SK-MEL-5 (cell line): ENCODE measurements around the gene CCNT2. TPM values are rescaled to one million over a fixed set of nuclear protein-coding genes. Genes with fewer than 3 reads are reported as not detected.
A peak's percentile ranks its signal among the peaks of the same experiment; 100 is the strongest.
"Not testable (repeated sequence)": the region's sequence is repeated elsewhere in the genome, so short reads cannot be mapped to it uniquely, and the experiment has no call there.

Experiments
- DNase-seq: peaks from one replicate; pipeline ENCODE4 v3.0.0-alpha.2; 2016; ENCODE audit warnings: low read depth, low spot score
- in situ Hi-C: cut with HindIII; loops from 2 replicates; pipeline ENCODE4 v1.10.0; 2016; ENCODE audit warnings: low sequenced_read_pairs, high pct_unique_total_duplicates, low pct_unique_long_range_greater_than_20kb
- polyA plus RNA-seq, 2 experiments: library from polyadenylated mRNA; depleted of rRNA; stranded (reverse); fragments of >200 nt; gene quantifications; 2 replicates each; pipeline ENCODE4 v1.2.3, GENCODE V29; 2015
- total RNA-seq: library from RNA; depleted of rRNA; stranded (reverse); fragments of >200 nt; shearing (Covaris generic); gene quantifications from 2 replicates; pipeline ENCODE4 v1.2.3, GENCODE V29; 2014; rRNA removed

Gene CCNT2
- 25.8 and 26.2 TPM in 2 replicates for total RNA-seq
- 6.2 and 10.8 TPM in 2 replicates for polyA plus RNA-seq (2015; cell fraction: cytosol; rRNA removed)
- 82.6 and 96.1 TPM in 2 replicates for polyA plus RNA-seq (2015; cell fraction: nucleus; rRNA removed)

DNA sequence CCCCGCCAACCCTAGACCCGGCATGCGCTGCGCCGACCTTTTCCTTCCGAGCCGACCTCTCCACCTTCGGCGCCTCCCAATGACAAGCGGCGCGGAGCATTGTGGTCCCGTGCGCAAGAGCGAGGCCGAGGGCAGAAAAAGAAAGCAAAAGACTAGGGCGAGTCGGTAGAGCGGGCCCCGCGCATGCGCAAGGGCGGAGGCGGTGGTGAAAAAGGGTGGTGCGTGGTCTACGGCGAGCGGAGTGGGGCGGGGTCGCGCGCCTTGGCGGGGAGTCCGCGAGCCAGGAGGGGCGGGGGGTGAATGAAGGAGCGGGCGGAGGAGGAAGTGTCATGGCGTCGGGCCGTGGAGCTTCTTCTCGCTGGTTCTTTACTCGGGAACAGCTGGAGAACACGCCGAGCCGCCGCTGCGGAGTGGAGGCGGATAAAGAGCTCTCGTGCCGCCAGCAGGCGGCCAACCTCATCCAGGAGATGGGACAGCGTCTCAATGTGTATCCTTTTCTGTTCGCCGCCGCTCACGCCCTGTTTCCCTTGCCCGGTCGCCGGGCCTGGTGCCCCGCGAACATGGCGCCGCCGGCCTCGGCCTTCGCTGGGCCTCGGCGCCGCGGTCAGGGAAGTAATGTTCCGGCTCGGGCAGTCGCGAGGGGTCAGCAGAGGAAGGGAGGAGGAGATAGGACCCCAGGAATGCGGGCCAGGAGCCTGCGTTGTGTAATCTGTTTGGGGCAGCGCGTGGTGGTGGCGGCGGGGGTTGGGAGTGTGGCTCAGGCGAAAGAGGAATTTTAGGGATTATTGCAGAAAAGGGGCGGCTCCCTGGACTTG, at the start of gene CCNT2:
CCNT2 (plus strand) TSS at position 297 of the 815 bp plus-strand sequence; CDS start at position 330, 33 bp downstream.
- in situ Hi-C loops = no loop called here
- DNase-seq = peak; percentile 99

DNA sequence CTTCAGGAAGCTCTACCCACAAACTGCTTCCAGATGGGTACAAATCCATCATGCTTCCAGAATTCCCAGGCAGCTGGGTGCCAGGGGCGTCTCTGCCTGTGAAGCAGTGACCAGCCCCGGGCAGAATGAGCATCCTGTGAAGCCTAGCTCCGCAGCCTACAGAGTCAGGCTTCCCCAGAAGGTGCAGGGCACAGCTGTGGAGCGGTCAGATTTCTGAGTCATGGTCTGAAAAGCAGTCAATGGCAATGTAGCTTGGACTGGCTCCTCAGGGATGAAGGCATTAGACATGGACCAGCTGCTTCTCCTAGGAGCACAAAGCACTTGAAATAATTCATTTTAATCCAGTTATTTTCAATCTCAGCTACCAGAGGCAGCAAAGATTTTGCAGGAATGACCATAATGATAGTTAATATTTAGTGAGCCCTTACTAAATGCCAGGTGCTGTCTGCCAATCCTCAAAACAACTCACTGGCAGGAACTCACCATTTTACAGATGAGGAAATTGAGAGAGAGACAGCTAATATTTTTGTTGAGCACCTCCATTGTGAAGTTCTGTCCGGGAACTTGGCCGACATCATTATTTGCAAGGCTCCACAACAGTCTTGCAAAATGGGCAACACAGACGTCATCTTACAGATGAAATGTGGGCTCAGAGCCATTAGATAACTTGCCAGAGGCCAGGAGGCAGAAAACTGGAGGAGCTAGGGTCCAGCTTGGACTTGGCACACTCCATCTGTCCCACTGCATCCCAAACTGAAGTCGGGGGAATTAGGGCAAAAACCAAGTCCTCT, 48.5 kb upstream of the CCNT2 start:
- DNase-seq = no peak
- in situ Hi-C loops = no loop called here

GRCh38 chr2:134873152-134873551, 45.5 kb upstream of the CCNT2 start:
- in situ Hi-C loops = no loop called here
- DNase-seq = no peak

DNA sequence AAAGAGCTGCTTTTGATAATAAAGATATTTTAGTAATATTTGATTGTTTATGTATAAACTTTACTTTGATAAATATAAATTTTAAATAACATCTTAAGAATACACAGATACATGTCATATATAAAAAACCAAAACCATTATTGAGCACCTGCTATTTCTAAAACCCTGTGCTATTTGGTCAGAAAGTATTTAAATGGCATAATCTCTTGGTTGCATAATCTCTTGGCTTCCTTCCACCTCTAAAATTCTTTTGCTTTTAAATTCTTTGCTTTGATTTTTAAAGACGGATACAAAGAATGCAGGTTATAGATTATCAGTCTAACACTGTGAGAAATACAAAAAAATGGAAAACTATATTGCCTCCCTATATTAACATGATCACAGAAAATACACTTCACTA, 43.3 kb upstream of the CCNT2 start:
- in situ Hi-C loops = no loop called here

DNA sequence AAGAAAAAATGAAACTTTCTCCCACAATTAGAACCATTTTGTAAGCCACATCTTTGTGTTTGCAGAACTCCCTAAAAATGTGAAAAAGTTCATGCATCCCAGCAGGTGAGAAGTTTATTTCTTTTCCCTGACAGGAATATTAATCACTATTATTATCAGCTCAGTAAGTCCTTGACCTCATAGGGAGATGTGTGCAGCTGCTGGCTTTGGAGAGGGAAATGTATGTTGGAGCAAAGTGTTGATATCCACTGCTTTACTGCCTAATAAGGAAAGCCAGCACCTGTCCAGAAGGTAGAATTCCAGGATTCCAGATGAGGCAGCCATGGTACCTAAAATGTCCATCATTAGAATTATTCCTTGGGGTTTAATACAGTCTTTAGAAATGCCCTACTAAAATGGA, 35.8 kb upstream of the CCNT2 start:
- in situ Hi-C loops = no loop called here

More for the DNA sequence above, 43.3 kb upstream of the CCNT2 start:
- DNase-seq = no peak

DNA sequence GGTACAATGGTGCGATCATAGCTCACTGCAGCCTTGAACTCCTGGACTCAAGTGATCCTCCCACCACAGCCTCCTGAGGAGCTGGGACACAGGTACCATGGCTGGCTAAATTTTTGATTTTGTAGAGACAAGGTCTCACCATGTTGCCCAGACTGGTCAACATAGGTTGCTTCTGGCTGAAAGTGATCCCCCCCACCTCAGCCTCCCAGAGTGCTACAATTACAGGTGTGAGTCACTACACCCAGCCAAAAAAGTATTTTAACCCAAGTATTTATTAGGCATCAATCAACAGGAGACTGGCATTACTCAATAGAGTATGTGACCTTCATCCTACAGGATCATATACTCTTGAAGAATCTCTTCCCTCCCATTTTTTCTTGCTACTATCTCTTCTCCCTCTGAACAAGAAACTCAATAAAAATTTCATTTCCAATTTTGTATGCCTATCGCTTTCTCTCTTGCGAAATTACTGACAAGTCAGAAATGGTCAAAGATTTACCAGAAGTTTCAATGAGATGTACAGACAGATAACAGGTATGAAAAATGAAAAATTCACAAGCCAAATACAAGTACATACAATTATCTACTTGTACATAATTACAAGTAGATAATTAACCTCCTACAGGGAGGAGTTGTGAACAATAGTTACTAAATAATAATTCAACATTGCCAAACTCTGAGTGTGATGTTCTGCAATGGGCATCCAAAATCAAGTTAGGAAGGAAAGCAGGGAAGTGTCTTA, 34.9 kb upstream of the CCNT2 start:
- in situ Hi-C loops = no loop called here
- DNase-seq = no peak

More for the DNA sequence above, 35.8 kb upstream of the CCNT2 start:
- no peak for DNase-seq

DNA sequence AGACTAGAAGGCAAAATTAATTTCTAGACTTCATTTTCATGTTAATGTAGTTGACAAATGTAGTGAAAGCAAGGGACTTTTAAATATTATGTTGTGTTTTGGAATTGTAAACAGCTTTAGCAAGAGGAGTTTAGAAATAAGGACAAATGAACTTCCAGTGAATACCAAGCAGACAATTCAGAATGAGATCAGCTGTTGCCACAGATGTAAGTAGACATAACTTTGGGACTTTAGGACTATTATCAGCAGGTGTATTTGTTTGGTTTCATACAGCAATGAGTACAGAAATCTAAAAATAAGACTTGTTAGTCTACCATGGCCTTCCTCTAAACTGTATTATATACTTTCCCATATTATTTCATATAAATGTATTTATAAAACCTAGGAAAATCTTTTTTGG, 34.2 kb upstream of the CCNT2 start:
- in situ Hi-C loops = no loop called here
- no peak for DNase-seq

GRCh38 chr2:134892282-134893035, 26.2 kb upstream of the CCNT2 start:
- in situ Hi-C loops = no loop called here

DNA sequence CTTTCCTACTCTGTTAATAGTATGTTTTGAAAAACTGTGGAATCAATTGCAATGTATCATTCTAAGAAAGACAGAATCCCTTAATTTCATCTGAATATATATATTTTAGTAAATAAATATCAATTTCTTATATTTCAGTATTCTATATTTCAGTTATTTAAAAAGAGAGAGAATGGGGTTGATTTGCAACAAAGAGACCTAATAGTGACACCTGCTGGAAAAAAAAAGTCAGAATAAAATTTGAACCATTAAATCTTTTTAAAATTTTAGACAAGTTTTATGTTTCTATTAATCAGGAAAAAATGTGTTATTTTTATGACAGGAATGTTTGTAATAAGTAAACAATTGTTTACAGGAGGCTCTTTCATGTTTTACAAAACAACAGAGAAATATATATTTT, 20.7 kb upstream of the CCNT2 start:
- in situ Hi-C loops = no loop called here

More at GRCh38 chr2:134892282-134893035, 26.2 kb upstream of the CCNT2 start:
- DNase-seq = no peak

GRCh38 chr2:134899204-134899603, 19.4 kb upstream of the CCNT2 start:
- in situ Hi-C loops = no loop called here
- no peak for DNase-seq

More for the DNA sequence above, 20.7 kb upstream of the CCNT2 start:
- peak; percentile 16 for DNase-seq

- DNase-seq = no peak
- in situ Hi-C loops = no loop called here
Measured at GRCh38 chr2:134900151-134900550, 18.5 kb upstream of the CCNT2 start.

DNA sequence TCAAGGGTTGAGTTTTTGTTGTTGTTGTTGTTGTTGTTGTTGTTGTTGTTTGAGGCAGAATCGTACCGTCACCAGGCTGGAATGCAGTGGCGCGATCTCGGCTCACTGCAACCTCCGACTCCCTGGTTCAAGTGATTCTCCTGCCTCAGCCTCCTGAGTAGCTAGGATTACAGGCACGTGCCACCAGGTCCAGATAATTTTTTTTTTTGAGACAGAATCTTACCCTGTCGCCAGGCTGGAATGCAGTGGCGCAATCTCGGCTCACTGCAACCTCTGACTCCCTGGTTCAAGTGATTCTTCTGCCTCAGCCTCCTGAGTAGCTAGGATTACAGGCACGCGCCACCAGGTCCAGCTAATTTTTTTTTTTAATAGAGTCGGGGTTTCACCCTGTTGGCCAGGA, 14.9 kb upstream of the CCNT2 start:
- DNase-seq, in situ Hi-C loops: not testable (repeated sequence)

- in situ Hi-C loops = no loop called here
Measured at GRCh38 chr2:134905168-134905567, 13.5 kb upstream of the CCNT2 start.

DNA sequence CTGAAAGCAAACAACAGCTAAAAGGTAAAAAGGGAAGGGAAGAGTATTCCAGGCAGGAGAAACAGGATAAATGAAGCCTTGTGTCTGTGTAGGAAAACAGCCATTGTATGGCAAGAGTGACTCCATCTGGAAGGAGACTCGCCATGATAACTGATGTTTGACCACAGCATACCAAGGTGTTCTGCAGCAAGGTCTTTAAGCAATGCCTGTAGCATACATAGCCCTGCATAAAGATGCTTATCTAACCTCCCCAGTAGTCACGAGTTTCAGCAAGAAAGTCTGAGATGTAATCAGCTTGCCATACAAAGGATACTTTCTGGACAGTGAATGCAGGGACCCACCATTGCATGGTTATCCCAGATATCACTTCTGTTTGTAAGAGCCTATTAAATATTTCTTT, 11.9 kb upstream of the CCNT2 start:
- in situ Hi-C loops = no loop called here
- DNase-seq = no peak

More at GRCh38 chr2:134905168-134905567, 13.5 kb upstream of the CCNT2 start:
- DNase-seq = no peak

GRCh38 chr2:134907441-134908116, 11.0 kb upstream of the CCNT2 start:
- DNase-seq, in situ Hi-C loops: not testable (repeated sequence)

DNA sequence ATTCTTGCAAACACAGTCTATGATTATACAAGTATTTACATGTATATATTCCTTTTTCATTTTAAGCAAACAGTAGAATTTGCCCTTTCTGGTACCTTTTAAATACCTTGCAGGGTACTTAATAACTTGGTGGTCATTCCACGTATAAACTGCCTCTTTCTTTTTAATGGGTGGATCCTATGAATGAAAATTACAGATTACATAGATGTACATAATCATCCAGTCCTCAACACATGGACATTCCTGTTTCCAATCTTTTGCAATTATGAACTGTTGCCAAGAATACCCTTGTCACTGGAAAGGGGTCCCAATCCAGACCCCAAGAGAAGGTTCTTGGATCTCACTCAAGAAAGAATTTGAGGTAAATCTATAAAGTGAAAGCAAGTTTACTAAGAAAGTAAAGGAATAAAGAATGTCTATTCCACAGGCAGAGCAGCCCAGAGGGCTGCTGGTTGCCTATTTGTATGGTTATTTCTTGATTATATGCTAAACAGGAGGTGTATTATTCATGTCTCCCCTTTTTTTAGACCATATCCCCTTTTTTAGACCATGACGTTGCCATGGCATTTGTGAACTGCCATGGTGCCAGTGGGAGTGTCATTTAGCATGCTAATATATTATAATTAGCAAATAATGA, 7.7 kb upstream of the CCNT2 start:
- in situ Hi-C loops = no loop called here
- no peak for DNase-seq
